HUES48 (cell line): Measurements from ENCODE around the gene GABRB1.
A peak's percentile ranks its signal among the peaks of the same experiment; 100 is the strongest.

Source experiments
- H3K27ac ChIP-seq: one replicate; pipeline ENCODE4 v1.7.0; 2013; ENCODE audit warnings: low read depth, low read length, inconsistent platforms
- H3K27me3 ChIP-seq: 2 replicates; pipeline ENCODE4 v1.6.1; 2013; ENCODE audit warnings: mild to moderate bottlenecking, low read length; ENCODE audit not compliant: control insufficient read depth, insufficient read depth
- H3K36me3 ChIP-seq: 2 replicates; pipeline ENCODE4 v1.6.1; 2013; ENCODE audit warnings: low read length; ENCODE audit not compliant: control insufficient read depth, insufficient read depth
- H3K4me1 ChIP-seq: 2 replicates; pipeline ENCODE4 v1.6.1; 2013; ENCODE audit warnings: mild to moderate bottlenecking, low read length; ENCODE audit not compliant: control insufficient read depth, insufficient read depth
- H3K4me3 ChIP-seq: 2 replicates; pipeline ENCODE4 v1.5.1; 2013; ENCODE audit warnings: mild to moderate bottlenecking, low read depth, low read length
- H3K9ac ChIP-seq: 2 replicates; pipeline ENCODE4 v1.6.1; 2013; ENCODE audit warnings: mild to moderate bottlenecking, low read depth, low read length, moderate library complexity
- H3K9me3 ChIP-seq: 2 replicates; pipeline ENCODE4 v1.6.1; 2013; ENCODE audit warnings: low read length; ENCODE audit not compliant: control insufficient read depth, insufficient read depth

The GABRB1 gene

GRCh38 chr4:47031011-47031678, at the start of gene GABRB1:
GABRB1 (plus strand) TSS chr4:47031567.
- H3K36me3 ChIP-seq: no peaks in the 10 kb centered on the region
- peak within 1 kb of the TSS; percentile 44; the same call in 1 of the 2 replicates for H3K9ac ChIP-seq
- H3K4me1 ChIP-seq: peaks cover 4% of the 10 kb centered on the region
- H3K27me3 ChIP-seq: peaks cover 30% of the 10 kb centered on the region
- H3K9me3 ChIP-seq: no peaks in the 10 kb centered on the region
- no peak within 1 kb of the TSS for H3K27ac ChIP-seq
- H3K4me3 ChIP-seq: peak within 1 kb of the TSS; percentile 84

GRCh38 chr4:46984781-46985180, 46.6 kb upstream of the GABRB1 start:
- Histone ChIP-seq H3K9ac (no peak overlapping the region), H3K9me3 (no peaks in the 10 kb centered on the region), H3K4me1 (peaks cover 10% of the 10 kb centered on the region), H3K36me3 (no peaks in the 10 kb centered on the region), H3K4me3 (no peak overlapping the region), H3K27me3 (0 out of 2 replicates have a peak, but pooled peaks cover 4% of the 10 kb centered on the region), H3K27ac (no peak overlapping the region)

GRCh38 chr4:46986922-46987638, 44.3 kb upstream of the GABRB1 start:
- H3K4me1 ChIP-seq: no peaks in the 10 kb centered on the region
- no peaks in the 10 kb centered on the region for H3K36me3 ChIP-seq
- H3K9me3 ChIP-seq: no peaks in the 10 kb centered on the region
- peaks cover 19% of the 10 kb centered on the region for H3K27me3 ChIP-seq
- no peak overlapping the region for H3K9ac ChIP-seq
- H3K27ac ChIP-seq: no peak overlapping the region
- H3K4me3 ChIP-seq: no peak overlapping the region

GRCh38 chr4:46992338-46992737, 39.0 kb upstream of the GABRB1 start:
- H3K4me3 ChIP-seq: peak overlapping the region; percentile 82
- H3K27me3 ChIP-seq: peaks cover 69% of the 10 kb centered on the region
- no peak overlapping the region for H3K9ac ChIP-seq

GRCh38 chr4:46993075-46994006, 38.0 kb upstream of the GABRB1 start, which contains the start of gene GABRA4:
GABRA4 (minus strand) TSS chr4:46993581; CDS start chr4:46993424, 157 bp downstream.
- Histone ChIP-seq H3K27me3 (peaks cover 69% of the 10 kb centered on the region), H3K4me1 (no peaks in the 10 kb centered on the region), H3K9me3 (no peaks in the 10 kb centered on the region), H3K36me3 (no peaks in the 10 kb centered on the region), H3K9ac (no peak within 1 kb of the TSS), H3K27ac (no peak within 1 kb of the TSS), H3K4me3 (peak within 1 kb of the TSS; percentile 82)

More at GRCh38 chr4:46992338-46992737, 39.0 kb upstream of the GABRB1 start:
- Histone ChIP-seq H3K27ac (no peak overlapping the region), H3K4me1 (no peaks in the 10 kb centered on the region), H3K36me3 (no peaks in the 10 kb centered on the region), H3K9me3 (no peaks in the 10 kb centered on the region)

GRCh38 chr4:46994007-46994405, 37.4 kb upstream of the GABRB1 start:
- peak overlapping the region; percentile 82 for H3K4me3 ChIP-seq
- H3K36me3 ChIP-seq: no peaks in the 10 kb centered on the region
- no peak overlapping the region for H3K9ac ChIP-seq
- H3K4me1 ChIP-seq: no peaks in the 10 kb centered on the region
- peaks cover 69% of the 10 kb centered on the region for H3K27me3 ChIP-seq
- H3K9me3 ChIP-seq: no peaks in the 10 kb centered on the region
- H3K27ac ChIP-seq: no peak overlapping the region

GRCh38 chr4:46999566-46999965, 31.8 kb upstream of the GABRB1 start:
- Histone ChIP-seq H3K9me3 (no peaks in the 10 kb centered on the region), H3K27ac (no peak overlapping the region), H3K4me1 (peaks cover 7% of the 10 kb centered on the region; the same call in 1 of the 2 replicates), H3K9ac (no peak overlapping the region), H3K4me3 (no peak overlapping the region), H3K36me3 (no peaks in the 10 kb centered on the region), H3K27me3 (peaks cover 25% of the 10 kb centered on the region)

- peaks cover 17% of the 10 kb centered on the region for H3K27me3 ChIP-seq
- no peak overlapping the region for H3K27ac ChIP-seq
- no peaks in the 10 kb centered on the region for H3K9me3 ChIP-seq
- H3K9ac ChIP-seq: no peak overlapping the region
- H3K4me1 ChIP-seq: peaks cover 7% of the 10 kb centered on the region; the same call in 1 of the 2 replicates
- no peaks in the 10 kb centered on the region for H3K36me3 ChIP-seq
- H3K4me3 ChIP-seq: no peak overlapping the region
Observed at GRCh38 chr4:47000406-47000805, 31.0 kb upstream of the GABRB1 start.

- H3K36me3 ChIP-seq: no peaks in the 10 kb centered on the region
- H3K27me3 ChIP-seq: no peaks in the 10 kb centered on the region
- peaks cover 7% of the 10 kb centered on the region; the same call in 1 of the 2 replicates for H3K4me1 ChIP-seq
- no peak overlapping the region for H3K9ac ChIP-seq
- H3K4me3 ChIP-seq: no peak overlapping the region
- no peak overlapping the region for H3K27ac ChIP-seq
- H3K9me3 ChIP-seq: no peaks in the 10 kb centered on the region
Observed at GRCh38 chr4:47002580-47002979, 28.8 kb upstream of the GABRB1 start.

- Histone ChIP-seq H3K4me1 (no peaks in the 10 kb centered on the region), H3K27ac (no peak overlapping the region), H3K9ac (no peak overlapping the region), H3K36me3 (no peaks in the 10 kb centered on the region), H3K9me3 (no peaks in the 10 kb centered on the region), H3K27me3 (no peaks in the 10 kb centered on the region), H3K4me3 (no peak overlapping the region)
Observed at GRCh38 chr4:47010347-47010911, 20.9 kb upstream of the GABRB1 start.
